Activated T-cell treated with anti-CD3 and anti-CD28 coated beads for 24 hours (primary cell): ENCODE measurements around the gene SOX1.

Source experiments
- DNase-seq: peaks from one replicate; pipeline ENCODE4 v3.0.0-alpha.2; 2020; ENCODE audit warnings: low read depth

The SOX1 gene

DNA sequence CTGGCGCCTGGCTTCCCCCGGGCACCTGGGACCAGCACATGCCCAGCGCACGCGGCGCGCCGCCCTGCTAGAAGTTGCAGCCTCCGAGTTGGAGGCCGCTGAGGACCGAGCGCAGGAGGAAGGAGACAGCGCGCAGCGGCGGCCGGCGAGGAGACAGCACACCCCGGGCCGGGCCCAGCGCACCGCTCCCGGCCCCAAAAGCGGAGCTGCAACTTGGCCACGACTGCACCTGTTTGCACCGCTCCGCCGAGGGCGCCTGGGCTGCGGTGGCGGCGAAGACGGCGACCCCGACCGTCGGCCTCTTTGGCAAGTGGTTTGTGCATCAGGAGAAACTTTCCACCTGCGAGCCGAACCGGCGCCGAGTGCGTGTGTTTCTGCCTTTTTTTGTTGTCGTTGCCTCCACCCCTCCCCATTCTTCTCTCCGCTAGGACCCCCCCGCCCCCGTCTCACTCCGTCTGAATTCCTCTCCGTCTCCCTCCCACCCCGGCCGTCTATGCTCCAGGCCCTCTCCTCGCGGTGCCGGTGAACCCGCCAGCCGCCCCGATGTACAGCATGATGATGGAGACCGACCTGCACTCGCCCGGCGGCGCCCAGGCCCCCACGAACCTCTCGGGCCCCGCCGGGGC lies at the start of gene SOX1:
Gene SOX1, plus strand, starts transcription at position 34 of the 626 bp plus-strand sequence. Its CDS starts 510 bp downstream, at position 544.
- no peak for DNase-seq

DNA sequence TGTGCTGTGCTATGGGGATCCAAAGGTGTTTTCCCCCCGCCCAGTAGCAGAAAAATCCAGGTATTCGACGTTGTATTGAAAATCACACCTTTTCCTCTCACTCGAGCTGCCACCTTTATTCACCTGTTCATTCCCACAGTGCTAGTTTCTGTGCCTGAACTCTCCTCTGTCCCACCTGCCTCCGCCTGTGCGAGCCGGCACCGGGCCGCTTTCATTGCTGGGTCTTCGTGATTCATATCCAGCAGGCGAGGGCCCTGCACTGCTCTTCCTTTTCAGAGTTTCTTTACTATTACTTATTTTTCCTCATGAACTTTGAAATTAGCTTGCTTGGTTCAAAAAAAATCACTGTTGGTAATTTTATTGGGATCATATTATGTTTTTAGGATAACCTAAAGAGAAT lies 42.4 kb upstream of the SOX1 start:
- no peak for DNase-seq

DNA sequence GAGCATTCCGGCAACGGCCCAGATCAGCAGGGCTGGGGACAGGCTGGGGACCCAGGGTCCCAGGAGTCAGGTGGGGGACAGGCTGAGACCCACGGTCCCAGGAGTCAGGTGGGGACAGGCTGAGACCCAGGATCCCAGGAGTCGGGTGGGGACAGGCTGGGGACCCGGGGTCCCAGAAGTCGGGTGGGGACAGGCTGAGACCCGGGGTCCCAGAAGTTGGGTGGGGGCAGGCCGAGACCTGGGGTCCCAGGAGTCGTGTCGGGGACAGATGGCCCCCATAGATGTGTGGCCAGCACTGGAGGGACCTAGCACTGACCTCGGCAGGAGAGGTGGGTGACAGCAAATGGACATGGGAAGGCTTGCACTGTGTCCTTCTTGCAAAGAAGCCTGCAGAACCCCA lies 39.7 kb upstream of the SOX1 start:
- no peak for DNase-seq

DNA sequence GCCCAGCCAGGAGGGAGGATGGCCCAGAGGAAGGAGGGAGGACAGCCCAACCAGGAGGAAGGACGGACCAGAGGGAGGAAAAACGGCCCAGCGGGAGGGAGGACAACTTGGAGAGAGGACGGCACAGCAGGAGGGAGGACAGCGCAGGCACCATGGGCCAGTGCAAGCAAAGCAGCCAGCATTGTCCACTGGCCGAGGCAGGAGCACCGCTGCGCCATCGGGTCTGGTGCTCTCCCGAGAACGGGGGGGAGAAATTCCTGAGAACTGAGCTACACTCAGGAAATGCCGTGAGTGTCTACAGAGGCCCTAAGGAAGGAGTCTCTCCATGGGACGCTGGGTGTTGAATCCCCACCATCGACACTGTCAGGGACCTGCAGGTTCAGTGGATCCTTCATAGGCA lies 38.5 kb upstream of the SOX1 start:
- DNase-seq, result no peak

DNA sequence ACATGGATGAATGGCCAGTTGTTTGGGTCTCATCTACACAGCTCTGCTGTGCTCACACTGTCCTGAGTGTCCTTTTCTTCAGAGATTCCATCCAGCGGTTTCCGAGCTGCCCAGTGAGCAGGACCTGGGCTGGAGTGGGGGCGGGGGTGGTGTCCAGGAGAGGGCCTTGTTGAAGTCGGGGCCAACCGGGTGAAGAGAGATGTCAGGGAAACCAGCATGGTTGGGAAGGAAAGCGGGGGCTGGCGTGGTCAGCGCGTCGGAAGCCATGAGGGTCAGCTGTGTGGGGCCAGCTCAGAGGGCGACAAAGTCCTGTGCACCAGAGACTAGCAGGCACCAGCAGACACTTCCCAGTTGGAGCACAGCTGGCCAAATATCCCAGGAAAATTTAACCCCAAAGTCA lies 37.8 kb upstream of the SOX1 start:
- DNase-seq, result no peak

DNA sequence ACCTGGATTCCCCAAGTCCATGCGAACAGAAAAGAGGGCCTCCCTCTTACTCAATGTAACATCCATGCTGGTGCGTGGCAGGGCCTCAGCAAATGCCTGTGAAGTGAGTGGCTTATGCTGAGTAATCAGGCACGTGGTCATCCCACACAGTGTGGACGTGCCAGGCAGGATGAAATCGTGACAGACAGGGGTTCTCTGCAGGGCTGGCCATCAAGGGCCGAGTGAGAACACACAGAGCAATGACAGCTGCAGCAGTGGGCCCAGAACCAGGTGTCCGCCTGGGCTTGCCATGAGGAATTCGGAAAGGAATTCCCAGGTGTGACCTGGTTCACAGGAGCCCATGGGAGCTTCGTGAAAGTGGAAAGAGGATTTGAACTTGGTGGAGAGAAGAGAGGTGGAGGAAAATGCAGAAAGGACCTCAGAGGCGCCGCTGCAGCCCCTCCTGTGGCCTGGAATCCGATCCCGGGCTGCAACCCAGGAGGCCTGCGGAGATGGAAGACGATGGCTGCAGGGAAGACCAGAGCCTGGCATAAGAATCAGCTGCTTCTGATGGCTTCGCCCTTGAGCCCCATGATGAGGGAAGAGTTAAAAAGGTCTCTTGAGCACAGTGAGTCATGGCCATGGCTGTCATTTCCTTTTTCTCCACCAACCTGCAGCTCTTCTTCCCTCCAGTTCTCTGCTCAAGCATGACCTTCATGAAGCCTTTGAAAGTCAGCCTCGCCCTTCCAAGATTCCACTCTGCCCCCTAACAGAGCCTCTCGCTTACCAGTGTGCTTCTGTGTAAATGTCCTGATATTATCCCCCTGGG lies 34.6 kb upstream of the SOX1 start:
- no peak for DNase-seq

DNA sequence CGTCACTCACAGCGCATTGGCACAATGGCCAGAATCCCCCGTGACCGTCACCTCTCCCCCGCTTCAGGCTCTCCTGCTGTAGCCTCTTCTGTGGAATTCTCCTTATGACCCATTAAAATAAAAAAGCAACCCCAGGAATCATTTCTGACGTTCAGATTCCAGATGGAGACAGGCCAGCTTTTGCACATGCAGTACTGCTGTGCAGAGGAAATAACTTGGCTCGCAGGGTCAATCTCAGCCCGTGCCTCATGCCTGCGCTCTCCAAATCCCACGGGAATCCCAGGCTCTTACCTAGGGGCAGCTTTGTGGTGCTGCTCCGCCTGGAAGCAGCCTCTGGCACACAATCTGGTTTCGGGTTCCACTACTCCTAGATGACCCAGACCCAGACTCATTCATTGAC lies 32.7 kb upstream of the SOX1 start:
- no peak for DNase-seq

DNA sequence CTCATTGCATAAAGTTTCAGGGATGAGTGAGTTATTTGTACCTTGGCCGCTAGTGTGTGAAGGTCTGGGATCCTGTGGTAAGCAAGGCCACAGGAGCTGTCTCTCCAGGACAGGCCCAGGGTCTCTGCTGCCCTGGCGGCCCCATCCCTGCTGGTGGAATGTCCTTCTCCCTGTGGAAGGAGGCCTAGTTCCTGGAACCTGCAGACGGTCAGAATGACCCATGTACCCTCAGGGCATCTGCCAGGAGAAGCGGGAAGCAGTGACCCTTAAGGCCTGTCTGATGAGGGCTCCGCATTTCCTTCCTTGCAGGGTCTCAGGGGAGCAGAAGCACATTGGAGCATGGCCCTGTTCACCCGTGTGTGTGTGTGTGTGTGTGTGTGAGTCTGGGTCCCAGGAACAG lies 32.1 kb upstream of the SOX1 start:
- DNase-seq, result no peak

DNA sequence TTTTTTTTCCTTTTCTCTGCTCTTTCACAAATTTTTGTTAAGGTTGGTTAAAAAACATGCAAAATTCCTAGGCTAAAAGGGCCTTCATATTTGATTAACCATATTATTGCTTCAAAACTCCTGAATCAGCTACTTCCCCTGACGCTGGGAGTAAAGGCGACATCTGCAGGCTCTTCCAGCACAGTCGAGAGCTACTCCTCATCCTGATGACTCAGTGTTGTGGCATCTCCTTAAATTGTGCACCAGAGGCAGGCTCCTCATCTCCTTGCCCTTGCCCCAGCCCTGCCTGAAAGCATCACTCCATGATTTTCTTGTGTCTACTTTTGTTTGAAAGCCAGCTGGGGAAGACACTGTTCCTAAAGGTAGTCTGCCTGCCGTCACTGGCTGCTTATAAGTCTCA lies 24.5 kb upstream of the SOX1 start:
- DNase-seq, result no peak

DNA sequence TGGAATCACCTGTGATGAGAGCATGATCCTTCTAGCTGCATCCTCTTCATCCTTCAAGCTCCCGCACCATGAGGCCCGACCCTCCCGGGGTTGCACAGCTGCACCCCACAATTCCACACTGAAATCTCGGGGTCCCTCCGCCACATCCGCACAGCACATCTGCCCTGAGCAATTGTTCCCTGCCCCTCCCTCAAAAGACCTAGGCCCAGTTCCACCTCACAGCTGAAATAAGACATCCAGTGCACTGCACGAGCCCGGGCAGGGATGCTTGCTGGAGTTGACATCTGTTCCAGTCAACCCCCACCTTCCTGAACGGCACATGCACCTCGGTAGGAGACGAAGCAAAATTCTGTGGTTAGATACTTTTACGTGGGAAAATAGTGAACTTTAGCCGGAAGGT lies 14.7 kb upstream of the SOX1 start:
- no peak for DNase-seq

DNA sequence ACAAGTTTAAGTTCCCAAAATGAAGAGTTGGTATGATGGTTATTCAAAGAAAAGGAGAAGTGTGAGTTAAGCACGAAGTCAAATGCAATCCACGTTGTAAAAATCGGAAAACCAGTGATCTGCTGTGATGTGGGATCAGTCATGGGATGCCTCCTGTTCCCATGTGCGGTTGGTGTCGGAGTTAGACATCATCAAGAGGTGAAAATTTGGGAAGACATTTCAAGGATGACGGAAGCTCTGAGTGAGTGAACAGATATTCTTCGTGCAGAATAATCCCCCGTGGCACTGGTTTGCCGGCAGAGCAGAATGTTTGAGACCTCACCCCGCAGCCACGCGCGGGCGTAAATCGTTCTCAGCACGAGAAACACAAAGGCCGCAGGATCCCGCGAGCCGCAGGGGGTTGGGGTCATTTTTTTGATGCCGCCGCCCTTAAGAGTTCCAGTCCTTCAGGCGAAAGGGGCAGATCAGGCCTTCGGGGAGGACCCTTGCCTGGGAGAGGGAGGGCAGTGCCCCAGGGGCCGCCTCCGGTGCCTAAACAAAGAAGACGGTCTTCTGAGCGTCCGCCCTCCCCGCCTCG lies 13.7 kb upstream of the SOX1 start:
- no peak for DNase-seq

DNA sequence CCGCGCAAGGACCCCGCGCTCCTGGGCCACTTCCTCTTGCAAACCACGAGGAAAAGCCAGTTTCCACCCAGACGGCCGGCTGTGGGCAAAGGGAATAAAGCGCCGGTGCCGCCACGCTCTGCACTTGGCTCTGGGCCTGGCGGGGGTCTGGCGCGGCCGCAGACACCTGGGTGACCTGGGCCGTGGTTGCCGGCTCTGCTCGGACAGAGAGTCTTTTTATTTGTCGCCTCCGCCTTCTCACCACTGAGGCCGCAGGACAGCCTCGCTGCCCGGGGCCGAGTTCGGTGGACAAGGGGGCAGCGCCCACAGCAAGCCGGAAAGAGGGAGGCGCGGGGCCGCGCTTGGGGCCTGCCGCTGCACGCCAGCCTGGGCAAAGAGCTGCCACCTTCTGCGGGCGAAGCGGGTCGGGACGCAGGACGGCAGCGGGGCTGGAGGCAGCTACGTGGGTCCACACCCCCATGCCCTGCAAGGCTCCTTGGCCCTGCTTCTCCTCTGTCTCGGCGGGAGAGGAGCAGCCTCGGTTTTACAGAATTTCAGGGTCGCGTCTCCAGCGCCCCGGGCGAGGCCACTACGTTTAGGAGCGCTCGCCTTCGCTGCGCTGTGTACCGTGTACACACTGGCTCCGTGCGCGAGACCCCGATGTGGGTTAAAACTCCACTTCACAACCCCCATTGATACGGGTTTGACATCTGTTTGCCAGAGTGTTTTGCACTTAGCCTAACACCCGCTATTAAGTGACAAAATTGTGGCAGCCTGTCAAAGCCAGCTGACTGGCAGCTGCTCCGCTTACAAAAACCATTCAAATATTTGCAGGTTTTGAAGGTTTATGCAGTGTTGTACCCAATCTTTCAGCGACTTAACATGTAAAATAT lies 13.0 kb upstream of the SOX1 start:
- no peak for DNase-seq

DNA sequence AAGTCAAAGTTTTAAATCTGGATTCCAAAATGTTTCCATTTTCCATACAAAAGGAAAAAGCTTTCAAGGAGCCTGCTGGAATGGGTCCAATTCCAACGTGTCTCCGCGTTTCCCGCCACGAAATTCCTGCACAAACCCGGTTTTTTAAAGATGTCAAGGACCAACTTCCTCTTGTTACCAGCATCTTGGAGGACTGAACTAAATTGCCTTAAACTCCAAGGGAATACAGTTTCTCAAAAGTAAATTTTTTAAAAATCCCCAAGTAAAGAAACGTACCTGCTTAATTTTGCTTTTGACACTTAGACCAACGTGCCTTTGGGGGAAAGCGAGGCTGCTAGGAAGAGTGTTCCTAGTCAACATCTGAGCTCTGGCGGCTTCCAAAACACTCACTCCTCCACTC lies 12.3 kb upstream of the SOX1 start:
- DNase-seq, result no peak

DNA sequence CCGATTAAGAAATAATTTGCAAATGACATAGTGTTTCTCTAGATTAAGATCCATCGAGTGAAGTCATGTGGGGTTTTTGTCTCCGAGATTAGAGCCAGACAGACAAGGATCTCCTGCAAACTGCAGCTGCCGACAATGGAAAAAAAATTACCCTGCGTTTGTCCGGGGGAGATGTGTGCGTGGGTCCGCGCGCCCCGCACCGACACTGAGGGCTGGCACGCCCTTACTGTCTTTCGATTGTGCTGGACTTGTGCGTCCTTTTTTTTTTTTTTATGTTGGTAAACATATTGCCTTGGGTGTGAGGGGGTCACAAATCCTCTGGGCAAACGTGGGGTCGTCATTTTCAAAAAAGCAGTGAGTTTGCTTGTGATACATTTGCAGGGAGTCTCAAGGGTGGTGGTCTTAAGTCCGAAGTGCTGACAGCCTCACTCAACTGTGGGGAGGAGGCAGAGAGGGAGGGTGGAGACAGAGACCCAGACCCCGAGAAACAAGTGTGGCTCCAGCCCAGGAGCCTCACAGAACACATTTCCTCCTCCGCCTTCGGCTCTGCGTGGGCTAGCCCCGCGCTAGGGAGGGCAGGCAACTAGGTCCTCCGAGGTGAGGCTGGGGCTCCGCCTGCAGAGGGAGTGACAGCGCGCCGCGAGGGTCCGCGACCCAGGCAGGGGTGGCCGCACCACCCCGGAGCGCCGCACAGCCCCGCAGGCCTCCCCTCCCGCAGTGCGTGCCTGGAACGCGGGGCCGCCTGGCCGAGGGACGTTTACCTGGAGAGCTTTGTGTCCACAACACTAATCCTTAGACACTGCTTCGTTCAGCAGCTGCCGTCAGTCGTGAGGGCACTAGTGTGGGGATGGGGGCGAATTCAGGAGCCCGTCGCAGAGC lies 11.7 kb upstream of the SOX1 start:
- no peak for DNase-seq

DNA sequence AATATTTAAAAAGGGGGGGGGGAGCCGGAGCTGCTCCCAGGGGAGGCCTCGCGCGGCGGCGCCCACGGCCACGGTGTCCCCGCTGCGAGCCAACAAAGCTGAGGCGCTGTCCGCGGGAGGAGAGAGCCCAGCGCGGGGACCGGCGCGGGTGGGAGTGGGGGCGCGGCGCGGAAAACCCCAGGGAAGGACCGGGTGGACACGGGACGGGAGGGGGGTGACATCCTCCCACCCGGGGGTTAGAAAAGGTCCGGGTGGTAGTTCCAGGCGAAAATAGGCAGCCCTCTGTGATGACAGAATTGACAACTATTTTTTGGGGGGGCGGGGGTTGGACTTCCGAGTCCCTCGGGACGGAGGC lies 11.1 kb upstream of the SOX1 start:
- DNase-seq, result no peak

DNA sequence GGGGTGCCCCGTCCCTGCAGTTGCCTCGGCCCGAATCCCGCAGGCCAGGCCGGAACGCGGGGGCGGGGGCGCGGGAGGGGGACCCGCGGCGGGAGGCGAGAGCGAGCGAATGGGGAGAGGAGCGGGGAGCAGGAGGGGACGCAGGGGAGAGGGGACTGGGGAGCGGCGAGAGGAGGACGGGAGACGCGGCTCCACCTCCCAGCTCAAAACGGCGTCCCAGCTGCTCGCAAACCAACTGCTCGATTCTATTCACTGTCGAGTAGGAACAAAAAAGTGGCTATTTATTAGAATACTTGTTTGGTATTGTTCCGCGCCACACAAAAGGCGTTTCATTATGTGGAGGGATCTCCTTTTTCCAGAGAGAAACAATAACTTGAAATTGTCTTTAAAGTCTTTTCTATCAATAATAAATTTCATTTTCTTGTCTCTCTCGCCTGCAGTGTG lies 10.6 kb upstream of the SOX1 start:
- no peak for DNase-seq

DNA sequence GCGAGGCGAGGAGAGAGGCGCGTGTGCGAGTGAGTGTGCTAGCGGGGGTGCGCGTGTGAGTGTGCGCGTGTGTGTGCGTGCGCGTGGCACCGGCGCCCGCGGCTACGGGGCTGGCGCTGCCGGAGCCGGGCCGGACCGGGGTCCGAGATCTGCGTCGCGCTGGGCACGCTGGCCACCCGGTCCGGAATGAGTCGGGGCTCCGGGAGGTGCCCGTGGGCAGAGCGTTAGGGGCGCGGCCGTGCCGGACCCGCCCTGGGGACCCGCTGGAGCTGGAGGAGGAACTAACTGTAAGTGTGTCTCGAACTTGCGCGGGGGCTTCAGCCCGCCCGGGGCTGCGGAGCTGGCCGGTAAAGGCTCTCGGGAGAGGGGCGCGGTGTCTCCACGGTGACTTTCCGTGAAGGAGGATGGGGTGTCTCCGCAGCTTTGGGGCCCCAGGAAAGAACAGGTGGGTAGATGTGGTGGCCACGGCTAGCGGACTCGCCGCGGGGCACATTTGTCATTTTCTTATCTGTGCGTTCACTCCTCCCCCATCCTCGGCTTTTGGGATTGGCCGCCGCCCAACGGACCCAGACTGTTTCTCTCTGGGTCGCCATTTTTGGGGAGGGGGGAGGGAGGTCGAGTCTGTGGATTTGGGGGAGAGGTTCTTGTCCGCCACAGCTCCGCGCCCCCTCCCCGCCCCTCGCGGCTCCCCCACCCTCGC lies 10.1 kb upstream of the SOX1 start:
- DNase-seq, result no peak

DNA sequence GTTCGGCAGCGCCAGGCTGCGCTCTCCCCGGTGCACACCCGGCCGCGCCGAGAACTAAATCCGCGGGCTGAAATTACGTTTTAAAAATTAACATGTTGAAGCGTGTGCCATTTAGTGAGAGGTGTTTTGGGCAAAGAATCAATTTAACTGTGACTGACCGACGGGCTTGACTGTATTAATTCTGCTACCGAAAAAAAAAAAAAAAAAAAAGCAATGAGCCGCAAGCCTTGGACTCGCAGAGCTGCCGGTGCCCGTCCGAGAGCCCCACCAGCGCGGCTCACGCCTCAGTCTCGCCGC lies 9.6 kb upstream of the SOX1 start:
- DNase-seq, result no peak

DNA sequence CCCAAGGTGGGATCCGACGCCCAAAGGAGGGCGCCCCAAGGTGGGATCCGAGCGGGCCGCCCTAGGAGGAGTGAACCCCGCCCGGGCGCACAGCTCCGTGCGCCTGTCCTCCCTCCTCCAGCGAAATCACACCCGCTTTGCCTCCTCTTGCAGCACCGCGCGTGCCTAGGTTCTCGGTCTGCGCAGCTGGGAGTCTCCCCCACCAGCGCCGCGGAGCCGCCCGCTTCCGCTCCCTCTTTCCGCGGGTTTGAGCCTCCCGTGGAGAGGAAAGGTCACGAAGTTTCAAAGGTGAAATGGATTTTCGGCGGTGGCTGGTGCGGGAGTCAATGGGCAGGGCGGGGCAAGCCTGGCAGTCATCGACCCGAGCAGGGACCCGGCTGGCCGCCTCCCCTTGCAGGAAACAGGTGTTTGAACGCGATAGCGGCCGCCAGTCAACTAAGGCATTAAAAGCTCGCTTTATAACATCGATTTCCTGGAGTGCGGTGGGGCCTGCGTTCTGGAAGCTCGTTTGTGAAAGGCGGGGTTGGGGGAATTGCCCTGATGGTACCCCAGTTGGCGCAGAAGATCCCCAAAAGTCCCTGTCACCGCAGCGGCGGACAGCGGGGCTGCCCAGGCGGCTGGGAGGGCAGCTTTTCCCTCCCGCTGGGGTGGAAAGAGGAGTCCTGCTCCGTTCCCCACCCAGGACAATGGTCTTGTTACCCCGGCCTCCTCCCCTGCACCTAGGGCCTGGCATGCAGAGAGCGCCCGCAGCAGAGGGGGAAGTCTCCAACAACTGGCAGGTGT lies 9.0 kb upstream of the SOX1 start:
- DNase-seq, result no peak

DNA sequence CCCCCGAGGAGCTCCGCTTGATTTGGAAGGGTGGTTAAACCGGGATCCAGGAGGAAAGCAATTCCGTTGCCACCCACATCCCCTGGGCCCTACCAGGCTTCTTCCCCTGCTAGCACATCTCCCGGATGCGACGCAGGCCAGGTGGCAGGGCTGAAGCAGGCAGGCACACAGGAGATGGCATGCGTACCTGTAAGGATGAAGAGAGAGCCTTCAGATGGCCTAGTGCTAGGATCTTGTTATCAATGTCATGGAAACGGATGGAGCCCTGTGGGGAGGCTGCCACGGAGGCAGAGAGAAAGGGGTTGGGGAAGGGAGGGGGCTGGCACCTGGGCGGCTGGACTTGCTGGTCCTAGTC lies 8.5 kb upstream of the SOX1 start:
- DNase-seq, result no peak

DNA sequence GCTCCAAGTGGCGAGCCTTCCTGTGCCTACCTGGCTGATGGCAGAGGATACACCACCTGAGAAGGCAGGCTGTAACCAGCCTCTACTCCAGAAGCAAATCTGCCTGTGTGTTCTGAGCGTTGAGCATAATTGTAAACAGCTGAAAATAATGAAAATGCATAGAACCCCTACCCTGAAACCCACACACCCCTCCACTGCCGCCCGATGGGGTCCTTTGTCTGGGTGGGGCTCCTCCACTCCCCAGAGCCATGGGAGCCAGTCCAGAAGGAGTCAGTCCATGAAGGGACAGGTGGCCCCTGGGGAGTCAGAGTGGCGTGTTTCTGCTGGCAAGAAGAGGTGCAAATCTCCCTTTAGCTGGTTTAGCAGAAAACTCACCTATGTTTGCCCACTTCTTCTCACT lies 8.0 kb upstream of the SOX1 start:
- DNase-seq, result no peak
